HCT116 (cell line): ENCODE measurements around the gene NTN4. TPM values are rescaled to one million over a fixed set of nuclear protein-coding genes. Genes with fewer than 3 reads are reported as not detected.

Source experiments
- ATAC-seq: fragments of 200-7000 bp; cut with Tn5 transposase; 2 replicates; pipeline ENCODE4 v1.9.1; 2020; ENCODE audit warnings: mild to moderate bottlenecking, moderate library complexity
- BruUV-seq: library from RNA; stranded (reverse); fragments of 400-500 nt; replicated peaks from 2 replicates; lab custom pipeline; 2021; lab: Mats Ljungman, UMichigan
- CTCF ChIA-PET: fragments of 300-600 bp; sonication (Branson Sonifier 250); formaldehyde crosslinking; loops from one replicate; lab custom pipeline; 2021; ENCODE audit warnings: antibody characterized with exemption; lab: Charles Lee
- POLR2A ChIA-PET: fragments of 300-600, 350-600 bp; sonication (Branson Sonifier 250); formaldehyde crosslinking; loops from one replicate; lab custom pipeline; 2021; ENCODE audit warnings: antibody characterized with exemption; lab: Charles Lee
- RAD21 ChIA-PET, 2 experiments: fragments of 300-600 bp; sonication (Branson Sonifier 250); formaldehyde crosslinking; loops; one replicate each; lab custom pipeline; 2023; ENCODE audit warnings: low total read pairs in 2 of 2; ENCODE audit not compliant: uncharacterized antibody in 2 of 2, unreplicated experiment in 2 of 2, low non-redundant PET in 1 of 2; lab: Charles Lee
- DNase-seq: peaks from one replicate; pipeline ENCODE4 v3.0.0-alpha.2; 2010; ENCODE audit warnings: low read depth, low spot score
- H2AFZ ChIP-seq: fragments of 200-600 bp; shearing (Covaris generic), sonication (generic); 2 replicates; pipeline ENCODE4 v1.6.1; 2017; ENCODE audit warnings: low read depth, mixed run types, mixed read lengths, antibody characterized with exemption, low read length; ENCODE audit not compliant: poor library complexity, severe bottlenecking
- H3K27ac ChIP-seq: 2 replicates; pipeline ENCODE4 v1.5.1; 2012; ENCODE audit warnings: low read depth, low read length
- H3K27me3 ChIP-seq: fragments of 200-600 bp; sonication (generic); 2 replicates; pipeline ENCODE4 v1.6.1; 2016; ENCODE audit warnings: mixed run types, low read length, mixed read lengths; ENCODE audit not compliant: insufficient read depth
- H3K36me3 ChIP-seq, 2 experiments: fragments of 200-500 bp in 1 of 2; fragments of 200-600 bp in 1 of 2; sonication (Bioruptor generic) in 1 of 2; sonication (generic) in 1 of 2; 2 replicates each; pipeline versions ENCODE4 v1.5.1 to v1.6.1; 2014 to 2016; ENCODE audit warnings: low read length in 2 of 2, inconsistent platforms in 1 of 2, mixed read lengths in 1 of 2, mixed run types in 1 of 2; ENCODE audit not compliant: insufficient read depth in 2 of 2, control insufficient read depth in 1 of 2
- H3K4me1 ChIP-seq, 2 experiments: fragments of 200-600 bp in 1 of 2; sonication (generic) in 1 of 2; 2 replicates each; pipeline versions ENCODE4 v1.5.1 to v1.6.1; 2012 to 2017; ENCODE audit warnings: low read length in 2 of 2, inconsistent platforms in 1 of 2, mild to moderate bottlenecking in 1 of 2, mixed read lengths in 1 of 2, mixed run types in 1 of 2, moderate library complexity in 1 of 2; ENCODE audit not compliant: insufficient read depth in 2 of 2, control insufficient read depth in 1 of 2
- H3K4me2 ChIP-seq: fragments of 200-600 bp; sonication (generic); 2 replicates; pipeline ENCODE4 v1.6.1; 2017; ENCODE audit warnings: mixed run types, low read length, mixed read lengths
- H3K4me3 ChIP-seq, 2 experiments: fragments of 200-600 bp in 1 of 2; sonication (generic) in 1 of 2; replicated peaks in 1 of 2; 2 replicates each; pipeline ENCODE4 v1.5.1; 2011 to 2016; ENCODE audit warnings: low read length in 2 of 2, control low read depth in 1 of 2, low read depth in 1 of 2, mild to moderate bottlenecking in 1 of 2, mixed read lengths in 1 of 2, mixed run types in 1 of 2
- H3K79me2 ChIP-seq: fragments of 200-600 bp; sonication (generic); 2 replicates; pipeline ENCODE4 v1.6.1; 2017; ENCODE audit warnings: mild to moderate bottlenecking, mixed run types, low read length, moderate library complexity, mixed read lengths; ENCODE audit not compliant: insufficient read depth
- H3K9ac ChIP-seq: fragments of 200-600 bp; sonication (generic); 2 replicates; pipeline ENCODE4 v1.6.1; 2016; ENCODE audit warnings: low read length, mixed read lengths
- H3K9me2 ChIP-seq: fragments of 200-600 bp; sonication (generic), shearing (Covaris generic); 2 replicates; pipeline ENCODE4 v1.6.1; 2017; ENCODE audit warnings: mixed run types, mild to moderate bottlenecking, moderate library complexity; ENCODE audit not compliant: insufficient read depth
- H3K9me3 ChIP-seq, 2 experiments: fragments of 200-500 bp in 1 of 2; fragments of 200-600 bp in 1 of 2; sonication (Bioruptor generic) in 1 of 2; sonication (generic) in 1 of 2; 2 replicates each; pipeline ENCODE4 v1.6.1; 2014 to 2017; ENCODE audit warnings: low read length in 2 of 2, mixed read lengths in 2 of 2, inconsistent platforms in 1 of 2, low read depth in 1 of 2, mild to moderate bottlenecking in 1 of 2, mixed run types in 1 of 2, moderate library complexity in 1 of 2; ENCODE audit not compliant: control insufficient read depth in 1 of 2, insufficient read depth in 1 of 2
- H4K20me1 ChIP-seq: fragments of 200-600 bp; sonication (generic), shearing (Covaris generic); 2 replicates; pipeline ENCODE4 v1.6.1; 2017; ENCODE audit warnings: mixed run types, mild to moderate bottlenecking, moderate library complexity; ENCODE audit not compliant: insufficient read depth
- ATF3 ChIP-seq: IDR thresholded peaks from 2 replicates; pipeline ENCODE4 v1.6.1; 2012
- CBX3 ChIP-seq: IDR thresholded peaks from 2 replicates; pipeline ENCODE4 v1.6.1; 2012; ENCODE audit warnings: low read depth
- CTCF ChIP-seq, 3 experiments: fragments of 200-600 bp in 1 of 3; sonication (generic) in 1 of 3; IDR thresholded peaks in 2 of 3; conservative IDR thresholded peaks in 1 of 3; 2 replicates each; pipeline ENCODE4 v1.5.1; 2012 to 2017; ENCODE audit warnings: low read depth in 2 of 3, low read length in 2 of 3, antibody characterized with exemption in 1 of 3, borderline replicate concordance in 1 of 3, control low read depth in 1 of 3, mild to moderate bottlenecking in 1 of 3, mixed read lengths in 1 of 3, mixed run types in 1 of 3, moderate library complexity in 1 of 3; ENCODE audit not compliant: insufficient read depth in 1 of 3
- EGR1 ChIP-seq: IDR thresholded peaks from 2 replicates; pipeline ENCODE4 v1.6.1; 2012; ENCODE audit warnings: low read depth
- EZH2 ChIP-seq: fragments of 200-600 bp; sonication (generic); IDR thresholded peaks from 2 replicates; pipeline ENCODE4 v1.6.1; 2017; ENCODE audit warnings: antibody characterized with exemption, mixed run types
- EZH2phosphoT487 ChIP-seq: fragments of 200-600 bp; IDR thresholded peaks from 2 replicates; pipeline ENCODE4 v1.6.1; 2018; ENCODE audit warnings: antibody characterized with exemption, borderline replicate concordance
- FOSL1 ChIP-seq: IDR thresholded peaks from 2 replicates; pipeline ENCODE4 v1.6.1; 2012; ENCODE audit warnings: low read depth
- JUND ChIP-seq: IDR thresholded peaks from 2 replicates; pipeline ENCODE4 v1.6.1; 2012
- MAX ChIP-seq: IDR thresholded peaks from 2 replicates; pipeline ENCODE4 v1.6.1; 2012
- POLR2A ChIP-seq: IDR thresholded peaks from 2 replicates; pipeline ENCODE4 v1.7.0; 2011; ENCODE audit warnings: borderline replicate concordance; ENCODE audit not compliant: insufficient read depth, insufficient read length; ENCODE audit errors: extremely low read depth
- POLR2AphosphoS5 ChIP-seq: IDR thresholded peaks from 2 replicates; pipeline ENCODE4 v1.6.1; 2011; ENCODE audit warnings: mild to moderate bottlenecking, low read depth, low read length, moderate library complexity
- RAD21 ChIP-seq: IDR thresholded peaks from 2 replicates; pipeline ENCODE4 v1.6.1; 2012; ENCODE audit warnings: low read depth, mild to moderate bottlenecking
- SIN3A ChIP-seq: IDR thresholded peaks from 2 replicates; pipeline ENCODE4 v1.6.1; 2012; ENCODE audit warnings: low read depth
- SP1 ChIP-seq: IDR thresholded peaks from 2 replicates; pipeline ENCODE4 v1.6.1; 2012; ENCODE audit warnings: low read depth
- SRF ChIP-seq: IDR thresholded peaks from 2 replicates; pipeline ENCODE4 v1.6.1; 2012; ENCODE audit warnings: low read depth
- TCF7L2 ChIP-seq: IDR thresholded peaks from 2 replicates; pipeline ENCODE4 v1.7.0; 2011; ENCODE audit warnings: borderline replicate concordance, inconsistent platforms; ENCODE audit not compliant: insufficient read depth, insufficient read length; ENCODE audit errors: extremely low read depth
- ZBTB33 ChIP-seq: IDR thresholded peaks from 2 replicates; pipeline ENCODE4 v1.6.1; 2011; ENCODE audit warnings: mild to moderate bottlenecking, low read length, moderate library complexity; ENCODE audit not compliant: insufficient replicate concordance; ENCODE audit errors: extremely low read depth
- ZFX ChIP-seq: fragments of 450-650 bp; IDR thresholded peaks from 2 replicates; pipeline ENCODE4 v1.6.1; 2017
- ZNF274 ChIP-seq: fragments of 200-500 bp; sonication (Bioruptor generic); IDR thresholded peaks from 2 replicates; pipeline ENCODE4 v1.6.1; 2014; ENCODE audit warnings: mild to moderate bottlenecking, low read depth, low read length, inconsistent platforms
- intact Hi-C: fragments of 100-400 bp; cut with micrococcal nuclease; formaldehyde crosslinking; loops from 2 replicates; pipeline ENCODE4 v1.10.0; 2022
- total RNA-seq: library from RNA; stranded (reverse); gene quantifications from one replicate; pipeline ENCODE4 v1.2.1, GENCODE V29; 2021; ENCODE audit not compliant: unreplicated experiment

The NTN4 gene
- total RNA-seq, 1 experiment from 2014 or later = 4.3 TPM

GRCh38 chr12:95718772-95719171 lies 71.8 kb downstream of the NTN4 start:
- no peak overlapping the region for H3K27ac ChIP-seq
- RAD21 ChIA-PET = no interaction called here
- H3K36me3 ChIP-seq = no peaks in the 10 kb centered on the region
- no peak overlapping the region for H3K4me3 ChIP-seq
- H3K9me2 ChIP-seq = no peaks in the 10 kb centered on the region
- no peak for ATAC-seq
- no peak overlapping the region for H3K4me2 ChIP-seq
- H4K20me1 ChIP-seq = no peaks in the 10 kb centered on the region
- H3K9ac ChIP-seq = no peak overlapping the region
- no peaks in the 10 kb centered on the region for H3K27me3 ChIP-seq
- H3K9me3 ChIP-seq = no peaks in the 10 kb centered on the region
- CTCF ChIA-PET = no interaction called here
- BruUV-seq = no TSS peak
- DNase-seq = no peak
- POLR2A ChIA-PET = no interaction called here
- no peaks in the 10 kb centered on the region for H3K79me2 ChIP-seq
- H3K4me1 ChIP-seq = no peaks in the 10 kb centered on the region
- intact Hi-C loops = no loop called here
- TF ChIP-seq POLR2AphosphoS5 (no peak), POLR2A (no peak), SIN3A (no peak), EZH2phosphoT487 (no peak), SRF (no peak), JUND (no peak), RAD21 (no peak), EGR1 (no peak), SP1 (no peak), ZFX (no peak)
- no peak overlapping the region for H2AFZ ChIP-seq

- H3K4me1 ChIP-seq = no peaks in the 10 kb centered on the region
- no peak overlapping the region for H3K9ac ChIP-seq
- H3K4me3 ChIP-seq = no peak overlapping the region
- H2AFZ ChIP-seq = no peak overlapping the region
- no peak overlapping the region for H3K4me2 ChIP-seq
- POLR2A ChIA-PET = no interaction called here
- H3K27ac ChIP-seq = no peak overlapping the region
- BruUV-seq = no TSS peak
- no peaks in the 10 kb centered on the region for H3K79me2 ChIP-seq
- RAD21 ChIA-PET = no interaction called here
- no peaks in the 10 kb centered on the region for H3K27me3 ChIP-seq
- no peaks in the 10 kb centered on the region for H3K36me3 ChIP-seq
- intact Hi-C loops = no loop called here
- DNase-seq (no peak), ATAC-seq (no peak)
- CTCF ChIA-PET = no interaction called here
- no peaks in the 10 kb centered on the region for H3K9me2 ChIP-seq
- H3K9me3 ChIP-seq = no peaks in the 10 kb centered on the region
- no peaks in the 10 kb centered on the region for H4K20me1 ChIP-seq
- TF ChIP-seq SIN3A (no peak), ZFX (no peak), EZH2phosphoT487 (no peak), TCF7L2 (no peak), MAX (no peak), CBX3 (no peak), FOSL1 (no peak), ZNF274 (no peak), POLR2AphosphoS5 (no peak), ATF3 (no peak), SRF (no peak), ZBTB33 (no peak), EZH2 (no peak), CTCF (IDR thresholded peaks at IDR 0.05 in 2 of 3, conservative IDR thresholded peaks at IDR 0.05 in 1 of 3; ENCODE audit: borderline replicate concordance in 1 of 3, insufficient read depth in 1 of 3, low read depth in 2 of 3, low read length in 2 of 3) (no peak), POLR2A (no peak)
Observed at GRCh38 chr12:95718006-95718431, 72.5 kb downstream of the NTN4 start.
